HG02840 (cell line): ENCODE data around the gene TRAPPC1.

Experiments used
- ATAC-seq: cut with Tn5 transposase; IDR thresholded peaks from one replicate; pipeline ENCODE4 v1.9.1; 2021; ENCODE audit warnings: mild to moderate bottlenecking, moderate library complexity, moderate number of reproducible peaks; ENCODE audit not compliant: unreplicated experiment, low FRiP score

Gene TRAPPC1

DNA sequence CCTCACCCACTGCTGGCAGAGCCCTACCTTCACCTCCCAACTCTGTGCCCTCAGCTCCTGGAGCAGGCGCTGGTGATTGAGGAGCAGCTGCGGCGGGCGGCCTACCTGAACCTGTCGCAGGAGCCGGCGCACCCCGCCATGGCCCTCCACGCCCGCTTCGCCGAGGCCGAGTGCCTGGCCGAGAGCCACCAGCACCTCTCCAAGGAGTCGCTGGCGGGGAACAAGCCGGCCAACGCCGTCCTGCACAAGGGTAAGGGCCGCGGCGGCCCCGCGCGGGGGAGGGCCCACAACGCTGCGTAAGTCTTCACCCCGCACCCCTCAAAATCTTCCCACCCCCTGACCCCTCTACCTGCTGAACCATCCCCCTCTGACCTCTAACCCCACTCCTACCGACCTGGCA, 22.7 kb downstream of the TRAPPC1 start:
- no peak for ATAC-seq

DNA sequence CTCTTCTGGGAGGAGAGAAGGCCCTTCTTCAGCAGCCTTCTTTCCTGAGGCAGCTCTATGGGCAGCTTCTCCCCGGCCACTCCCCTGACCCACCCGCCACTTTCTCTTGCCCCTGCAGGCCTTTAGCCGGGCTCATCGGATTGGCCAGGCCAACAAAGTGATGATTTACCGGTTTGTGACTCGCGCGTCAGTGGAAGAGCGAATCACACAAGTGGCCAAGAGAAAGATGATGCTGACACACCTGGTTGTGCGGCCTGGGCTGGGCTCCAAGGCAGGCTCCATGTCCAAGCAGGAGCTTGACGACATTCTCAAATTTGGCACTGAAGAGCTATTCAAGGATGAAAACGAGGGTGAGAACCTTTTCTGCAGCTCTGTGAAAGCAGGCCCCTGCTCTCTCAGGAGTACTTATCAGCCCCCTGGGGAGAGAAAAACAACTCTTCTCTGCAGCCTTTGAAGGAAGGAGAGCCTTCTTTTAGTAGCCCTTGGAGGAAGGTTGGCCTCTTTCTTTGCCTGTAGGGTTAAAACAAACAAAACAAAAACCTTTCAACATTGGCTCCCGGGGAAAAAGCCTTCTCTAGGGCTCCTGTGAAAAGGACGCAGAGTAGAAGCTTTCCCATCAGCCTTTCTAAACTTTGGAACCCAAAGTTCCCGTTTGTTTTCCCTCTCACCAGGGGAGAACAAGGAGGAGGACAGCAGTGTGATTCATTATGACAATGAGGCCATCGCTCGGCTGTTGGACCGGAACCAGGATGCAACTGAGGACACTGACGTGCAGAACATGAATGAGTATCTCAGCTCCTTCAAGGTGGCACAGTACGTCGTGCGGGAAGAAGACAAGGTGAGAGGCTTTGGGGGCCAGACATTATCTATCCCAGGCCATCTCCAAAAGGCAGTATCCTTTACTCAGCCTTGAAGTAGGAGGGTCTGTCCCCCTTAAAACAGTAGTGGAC, 28.3 kb downstream of the TRAPPC1 start:
- ATAC-seq, result no peak

DNA sequence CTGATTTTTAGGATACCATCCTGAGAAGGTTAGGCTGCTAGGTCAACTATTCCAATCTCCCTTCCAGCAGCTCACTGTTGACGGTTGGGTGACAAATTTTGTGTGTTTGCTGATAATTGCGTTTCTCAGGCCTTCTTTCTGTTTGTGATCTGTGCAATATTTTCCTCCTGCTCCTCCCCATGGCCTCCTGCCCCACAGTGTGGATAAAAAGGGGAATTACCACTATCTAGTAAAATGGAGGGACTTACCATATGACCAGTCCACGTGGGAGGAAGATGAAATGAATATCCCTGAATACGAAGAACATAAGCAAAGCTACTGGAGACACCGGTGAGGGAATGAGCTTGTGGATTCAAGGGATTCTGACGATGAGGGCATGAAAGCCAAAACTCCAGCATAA, 34.0 kb downstream of the TRAPPC1 start:
- no peak for ATAC-seq

DNA sequence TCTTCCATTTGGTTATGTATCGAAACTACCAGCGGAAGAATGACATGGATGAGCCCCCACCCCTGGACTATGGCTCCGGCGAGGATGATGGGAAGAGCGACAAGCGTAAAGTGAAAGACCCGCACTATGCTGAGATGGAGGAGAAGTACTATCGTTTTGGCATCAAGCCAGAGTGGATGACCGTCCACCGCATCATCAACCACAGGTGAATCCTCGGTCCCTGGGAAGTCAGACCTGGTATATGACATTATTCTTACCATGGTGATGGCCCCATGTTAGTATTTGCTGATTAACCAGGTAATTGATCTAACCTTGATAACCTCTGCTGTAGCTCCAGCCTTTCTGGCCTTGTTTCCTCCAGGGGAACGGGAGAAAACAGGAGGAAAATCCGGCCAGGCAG, 34.7 kb downstream of the TRAPPC1 start:
- no peak for ATAC-seq

DNA sequence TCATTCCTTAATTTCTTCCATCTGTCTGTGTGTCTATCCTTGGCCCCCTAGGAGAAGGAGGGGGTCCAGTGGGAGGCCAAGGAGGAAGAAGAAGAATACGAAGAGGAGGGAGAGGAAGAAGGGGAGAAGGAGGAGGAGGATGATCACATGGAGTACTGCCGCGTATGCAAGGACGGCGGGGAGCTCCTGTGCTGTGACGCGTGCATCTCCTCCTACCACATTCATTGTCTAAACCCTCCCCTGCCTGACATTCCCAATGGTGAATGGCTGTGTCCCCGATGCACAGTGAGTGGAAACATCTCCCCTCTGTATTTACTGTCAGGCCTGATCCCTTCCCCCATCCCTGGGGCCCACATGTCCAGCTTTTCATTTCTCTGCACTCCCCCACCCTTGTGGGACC, 36.9 kb downstream of the TRAPPC1 start:
- no peak for ATAC-seq

DNA sequence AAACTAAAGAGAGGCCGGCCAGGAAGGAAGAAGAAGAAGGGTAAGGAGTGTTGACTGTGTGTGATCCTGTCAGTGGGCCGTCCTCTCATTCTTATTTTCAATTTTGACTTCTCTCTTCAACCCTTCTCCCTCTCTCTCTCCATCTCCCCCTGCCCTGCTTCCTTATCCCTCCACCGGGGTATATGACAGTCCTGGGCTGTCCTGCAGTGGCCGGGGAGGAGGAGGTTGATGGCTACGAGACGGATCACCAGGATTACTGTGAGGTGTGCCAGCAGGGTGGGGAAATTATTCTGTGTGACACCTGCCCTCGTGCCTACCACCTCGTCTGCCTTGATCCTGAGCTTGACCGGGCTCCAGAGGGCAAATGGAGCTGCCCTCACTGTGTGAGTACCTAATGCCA, 37.5 kb downstream of the TRAPPC1 start:
- no peak for ATAC-seq

DNA sequence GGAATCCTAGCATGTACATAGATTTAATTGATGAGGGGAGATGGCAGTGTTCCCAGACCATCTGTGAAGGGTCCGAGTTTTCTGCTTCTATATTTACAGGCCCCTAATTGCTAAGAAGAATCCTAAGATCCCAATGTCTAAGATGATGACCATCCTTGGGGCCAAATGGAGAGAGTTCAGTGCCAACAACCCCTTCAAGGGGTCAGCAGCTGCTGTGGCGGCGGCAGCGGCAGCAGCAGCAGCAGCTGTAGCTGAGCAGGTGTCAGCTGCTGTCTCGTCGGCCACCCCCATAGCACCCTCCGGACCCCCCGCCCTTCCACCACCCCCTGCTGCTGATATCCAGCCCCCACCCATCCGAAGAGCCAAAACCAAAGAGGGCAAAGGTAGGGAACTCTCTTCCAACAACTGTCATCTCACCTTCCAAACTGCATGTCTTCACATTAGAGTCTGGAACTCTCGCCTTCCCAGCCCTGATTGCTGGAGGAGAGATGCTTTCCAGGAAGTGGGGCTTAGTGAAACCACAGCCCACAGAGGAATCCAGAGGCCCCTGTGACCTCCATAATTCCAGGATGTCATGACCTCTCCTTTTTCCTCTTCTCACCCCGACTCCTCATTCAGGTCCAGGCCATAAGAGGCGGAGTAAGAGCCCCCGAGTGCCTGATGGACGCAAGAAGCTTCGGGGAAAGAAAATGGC, 38.4 kb downstream of the TRAPPC1 start:
- no peak for ATAC-seq

DNA sequence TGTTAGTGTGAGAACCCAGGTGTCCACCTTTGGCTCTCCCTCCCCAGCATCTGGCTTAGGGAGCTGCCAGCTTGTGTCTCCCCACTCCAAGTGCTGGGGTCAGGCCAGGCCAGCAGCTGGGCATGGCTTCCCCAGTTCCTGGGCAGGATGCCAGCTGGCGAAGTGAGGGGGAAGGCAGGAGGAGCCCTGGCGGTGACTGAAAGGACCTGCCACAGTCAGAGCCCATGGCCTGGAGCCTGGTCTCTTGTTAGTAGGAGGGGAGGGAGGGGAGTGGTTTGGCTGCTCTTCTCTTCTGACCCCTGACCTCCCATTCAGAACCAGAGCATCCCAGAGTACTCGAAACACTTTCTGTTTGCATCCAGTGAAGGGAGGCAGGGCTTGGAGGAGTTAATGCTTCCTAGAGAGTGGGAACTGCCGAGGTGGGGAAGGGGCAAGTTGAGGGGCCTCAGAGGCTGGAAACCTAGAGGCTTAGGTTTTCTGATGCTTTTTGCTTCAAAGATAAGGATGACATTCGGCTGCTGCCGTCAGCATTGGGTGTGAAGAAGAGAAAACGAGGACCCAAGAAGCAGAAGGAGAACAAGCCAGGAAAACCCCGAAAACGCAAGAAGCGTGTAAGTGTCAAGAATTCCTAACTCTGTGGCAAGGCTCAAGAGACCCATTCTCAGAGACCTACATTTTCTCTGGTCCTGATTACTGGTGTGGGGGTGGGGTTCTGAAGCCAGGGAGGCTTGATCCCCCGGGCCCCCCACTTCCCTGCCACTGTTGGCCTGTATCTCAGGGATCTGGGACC, 42.4 kb downstream of the TRAPPC1 start:
- no peak for ATAC-seq

DNA sequence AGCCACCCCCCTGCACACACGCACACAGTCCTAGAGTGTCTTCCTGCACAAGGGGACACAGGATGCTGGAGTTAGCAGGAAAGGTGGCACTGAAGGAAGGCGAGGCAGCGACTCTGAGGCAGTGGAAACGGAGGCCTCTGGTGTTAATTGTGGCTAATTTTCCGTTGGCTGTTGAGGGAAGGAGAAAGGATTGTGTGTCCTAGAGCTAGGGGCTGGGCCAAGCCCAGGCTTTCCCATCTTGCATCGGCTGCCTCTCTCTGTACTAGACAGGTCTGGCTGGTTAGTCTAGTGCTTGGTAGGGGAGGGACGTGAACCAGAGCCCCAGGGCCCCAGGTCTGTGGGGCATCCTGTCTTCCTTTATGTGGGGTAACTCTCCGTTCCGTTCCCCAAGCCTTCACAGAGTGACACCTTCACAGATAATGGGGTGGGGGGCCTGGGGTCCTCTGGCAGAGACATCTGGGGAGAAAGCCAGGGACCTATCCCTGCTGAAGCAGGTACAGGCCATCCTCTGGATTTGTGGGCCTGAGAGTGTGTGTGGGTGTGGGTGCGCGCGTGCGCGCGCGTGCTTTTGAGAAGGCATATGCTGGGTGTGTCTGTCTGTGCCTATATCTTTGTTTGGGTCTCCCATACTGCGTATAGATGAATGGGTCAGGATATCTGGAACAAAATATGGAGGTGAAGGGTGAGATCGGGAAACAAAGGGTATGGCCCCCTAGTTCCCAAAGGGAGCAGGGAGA, 43.4 kb downstream of the TRAPPC1 start, which contains the start of gene CHD3:
Gene CHD3, plus strand, starts transcription at position 606 of the 737 bp plus-strand sequence. CDS start 212 bp downstream, outside the sequence.
- ATAC-seq, result no peak

DNA sequence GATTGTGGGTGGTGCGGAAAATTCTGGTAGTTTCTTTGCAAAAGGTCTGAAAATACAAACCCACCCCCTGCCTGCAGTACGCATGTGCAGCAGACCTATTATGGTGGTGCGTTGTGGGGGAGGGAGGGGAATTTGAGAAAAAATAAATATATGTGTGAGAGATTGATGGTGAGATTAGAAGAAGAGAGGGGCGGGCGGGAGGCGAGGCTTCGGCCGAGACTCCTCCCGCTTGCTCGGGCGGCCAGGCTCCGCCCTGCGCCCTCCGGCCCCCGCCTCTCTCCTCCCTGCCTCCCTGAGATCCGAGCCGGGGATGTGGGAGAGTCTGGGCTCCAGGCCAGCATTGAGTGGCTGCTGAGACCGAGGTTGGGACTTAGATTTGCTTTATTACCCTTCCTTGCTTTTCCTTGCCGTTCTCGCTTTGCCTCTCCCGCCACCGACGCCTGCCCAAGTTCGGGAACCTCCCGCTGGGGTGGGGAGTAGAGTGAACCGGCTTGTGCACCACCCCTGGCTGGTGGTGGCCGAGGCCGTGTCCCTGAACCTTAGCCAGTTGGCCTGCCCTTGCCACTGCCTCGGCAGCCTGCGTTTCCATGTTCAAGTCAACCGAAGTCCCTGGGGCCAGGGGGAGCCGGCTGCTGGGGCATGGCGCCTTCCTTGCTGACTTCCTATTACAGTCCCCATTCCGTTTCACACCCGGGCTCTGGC, 44.1 kb downstream of the TRAPPC1 start:
- no peak for ATAC-seq

DNA sequence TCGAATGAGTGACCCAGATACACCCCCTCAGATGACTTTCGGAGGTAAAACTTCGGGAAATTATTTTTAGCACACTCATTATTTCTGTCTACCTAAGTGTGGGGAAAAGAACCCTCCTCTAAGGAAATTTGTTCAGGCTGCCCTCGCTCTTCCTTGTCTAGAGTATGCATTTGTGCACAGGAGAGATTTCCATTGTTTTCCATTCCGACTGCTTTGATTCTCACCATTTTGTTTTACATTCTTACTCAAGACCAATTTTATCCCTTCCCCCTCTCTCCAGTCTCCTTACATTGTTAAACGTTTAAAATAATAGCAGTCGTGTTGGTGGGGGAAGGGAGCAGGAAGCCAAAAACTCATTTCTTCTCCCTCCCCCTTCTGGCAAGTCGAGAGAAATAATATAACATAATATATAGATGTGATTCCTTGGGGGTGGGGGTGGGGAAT, 44.7 kb downstream of the TRAPPC1 start:
- no peak for ATAC-seq

DNA sequence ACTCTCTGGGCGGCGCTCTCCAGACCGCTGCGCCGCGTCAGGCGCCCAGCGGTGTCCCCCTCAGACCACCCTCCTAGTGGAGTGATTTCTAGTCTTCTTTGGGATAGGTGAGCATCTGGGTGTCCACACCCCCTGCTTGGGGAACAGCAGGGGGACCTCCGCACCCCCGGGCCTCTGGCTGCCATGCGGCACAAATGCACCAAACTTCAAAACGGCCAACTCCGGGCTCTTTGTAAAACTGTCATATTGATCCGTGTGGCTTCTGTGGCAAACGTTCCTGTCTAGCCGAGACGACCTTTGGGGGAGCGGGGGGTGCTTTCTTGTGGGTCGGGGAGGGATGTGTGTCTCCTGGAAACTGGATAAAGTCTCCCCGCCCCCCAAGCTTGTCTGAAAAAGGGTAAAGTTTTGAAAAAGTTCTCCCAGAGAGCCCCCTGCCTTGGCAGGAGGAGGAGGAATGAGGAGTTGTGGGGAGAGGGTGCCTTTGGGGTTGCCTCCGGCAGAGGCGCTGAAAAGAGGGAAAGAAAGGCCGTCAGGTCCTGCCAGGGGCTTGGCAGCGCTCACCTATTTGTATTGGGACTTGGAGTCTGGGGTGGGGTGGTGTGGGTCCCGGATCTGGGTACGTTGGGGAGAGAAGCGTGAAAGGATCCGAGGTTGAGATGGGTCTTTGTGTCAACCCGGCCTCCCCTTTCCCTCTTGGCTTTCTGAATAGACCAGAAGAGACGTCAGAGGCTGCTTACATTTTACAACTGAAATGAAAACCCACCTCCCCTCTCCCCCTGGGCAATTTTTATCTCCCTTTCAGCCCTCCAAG, 45.3 kb downstream of the TRAPPC1 start:
- no peak for ATAC-seq

DNA sequence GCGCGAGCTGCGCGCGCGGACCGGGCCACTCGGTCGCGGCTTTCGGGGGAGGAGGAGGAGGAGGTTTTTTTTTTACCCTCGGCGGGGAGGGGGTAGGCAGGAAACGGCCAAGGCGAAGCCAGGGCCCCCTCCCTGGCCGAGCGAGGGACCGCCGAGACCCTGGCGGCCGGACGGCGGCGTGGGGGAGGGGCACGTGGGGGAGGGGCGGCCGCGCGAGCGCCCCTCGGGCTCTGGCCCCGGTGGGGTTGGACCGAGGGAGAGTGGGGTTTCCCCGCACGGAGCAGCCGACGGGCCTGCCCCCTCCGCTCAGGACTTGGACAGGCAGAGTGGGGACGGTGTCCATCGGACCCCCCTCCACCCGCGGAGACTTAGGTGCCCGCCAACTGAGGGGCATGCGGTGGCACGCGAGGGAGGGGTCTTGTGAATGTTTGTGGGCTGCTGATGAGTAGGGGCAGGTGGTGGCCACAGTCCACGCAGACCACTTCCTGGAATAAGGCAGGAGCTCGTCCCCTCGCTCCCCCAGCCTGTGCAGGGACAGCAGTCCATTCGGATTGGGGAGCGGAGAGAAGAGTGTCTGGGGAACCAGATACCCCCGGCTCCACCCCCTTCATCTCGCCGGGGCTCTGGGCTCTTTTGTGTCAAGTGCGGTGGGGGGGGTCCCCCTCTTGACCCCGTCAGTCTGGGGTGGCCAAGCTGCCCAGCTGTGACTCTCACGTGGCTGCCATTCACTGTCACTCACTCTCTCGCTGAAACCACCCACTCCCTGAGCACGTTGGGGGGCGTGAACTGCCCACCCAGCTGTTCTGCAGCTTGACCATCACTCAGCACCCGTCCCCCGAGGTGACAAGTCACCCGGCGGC, 46.1 kb downstream of the TRAPPC1 start:
- no peak for ATAC-seq

DNA sequence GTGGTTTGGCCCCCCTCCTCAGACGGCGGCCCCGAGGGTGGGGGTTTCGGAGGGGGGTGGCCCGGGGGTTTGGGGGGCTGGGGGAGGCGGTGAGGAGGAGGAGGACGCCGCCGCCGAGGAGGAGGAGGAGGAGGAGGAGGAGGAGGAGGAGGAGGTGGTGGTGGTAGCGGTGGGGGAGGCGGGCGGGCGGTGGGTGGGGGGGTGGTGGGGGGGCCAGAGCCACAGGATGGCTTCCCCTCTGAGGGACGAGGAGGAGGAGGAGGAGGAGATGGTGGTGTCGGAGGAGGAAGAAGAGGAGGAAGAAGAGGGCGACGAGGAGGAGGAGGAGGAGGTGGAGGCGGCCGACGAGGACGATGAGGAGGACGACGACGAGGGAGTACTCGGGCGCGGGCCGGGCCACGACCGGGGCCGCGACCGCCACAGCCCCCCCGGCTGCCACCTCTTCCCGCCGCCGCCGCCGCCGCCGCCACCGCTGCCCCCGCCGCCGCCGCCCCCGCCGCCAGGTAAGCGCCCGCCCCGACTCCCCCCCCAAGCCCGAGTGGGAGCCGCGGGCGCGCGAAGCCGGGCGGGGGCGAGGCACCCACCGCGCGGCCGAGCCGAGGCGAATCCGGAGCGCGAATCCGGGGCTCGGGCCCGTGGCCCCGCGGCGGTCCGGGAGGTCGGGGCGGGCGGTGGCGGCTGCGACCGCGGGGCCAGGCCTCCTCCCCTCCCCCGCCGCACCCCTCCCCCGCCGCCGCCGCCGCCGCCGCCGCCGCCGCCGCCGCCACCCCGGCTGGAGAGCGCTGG, 47.0 kb downstream of the TRAPPC1 start:
- ATAC-seq, result no peak

DNA sequence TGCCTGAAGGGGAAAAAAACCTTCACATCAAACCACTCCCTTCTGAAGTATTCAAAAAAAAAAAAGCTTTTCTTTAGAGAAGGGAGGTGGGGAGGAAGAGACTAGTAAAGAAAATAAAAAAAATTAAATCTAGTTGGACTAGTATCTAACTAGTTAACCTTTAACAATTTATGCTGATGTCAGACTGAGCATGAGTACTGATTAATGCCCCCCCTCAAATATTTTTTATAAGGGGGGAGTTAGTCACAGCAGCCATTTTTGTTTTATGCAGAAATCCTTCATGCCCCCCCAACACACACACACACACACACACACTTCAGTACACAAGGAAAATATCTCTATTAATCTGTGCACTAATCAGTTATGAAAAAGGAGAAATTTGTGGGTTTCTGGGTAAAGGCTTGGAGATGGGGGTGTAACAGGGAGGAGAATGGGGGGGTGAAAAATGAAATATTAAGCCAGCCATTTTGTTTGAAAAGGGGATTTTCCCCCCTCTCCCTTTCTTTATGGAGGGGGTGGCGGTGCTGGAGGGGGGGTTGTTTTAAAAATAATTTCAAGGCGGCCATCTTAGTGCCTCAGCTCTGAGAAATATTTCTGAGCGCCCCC, 47.9 kb downstream of the TRAPPC1 start:
- no peak for ATAC-seq

DNA sequence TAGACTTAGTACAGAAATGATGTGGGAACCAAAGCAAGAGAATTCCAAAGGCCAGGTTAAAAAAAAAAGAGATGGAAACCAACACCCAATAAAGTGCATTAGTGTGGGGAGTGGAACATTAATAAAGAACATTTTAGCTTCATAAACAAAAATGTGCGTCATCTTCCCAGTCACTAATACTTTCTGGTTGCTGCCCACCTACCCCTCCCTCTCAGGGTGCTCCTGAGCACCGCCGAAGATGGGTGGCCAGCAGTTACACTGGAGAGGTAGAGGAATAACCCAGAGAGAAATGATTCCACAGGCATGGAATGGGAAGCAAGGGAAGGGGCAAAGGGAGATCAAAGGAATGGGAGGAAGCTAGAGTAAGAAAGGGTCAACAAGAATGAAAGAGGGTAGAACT, 49.1 kb downstream of the TRAPPC1 start:
- no peak for ATAC-seq

DNA sequence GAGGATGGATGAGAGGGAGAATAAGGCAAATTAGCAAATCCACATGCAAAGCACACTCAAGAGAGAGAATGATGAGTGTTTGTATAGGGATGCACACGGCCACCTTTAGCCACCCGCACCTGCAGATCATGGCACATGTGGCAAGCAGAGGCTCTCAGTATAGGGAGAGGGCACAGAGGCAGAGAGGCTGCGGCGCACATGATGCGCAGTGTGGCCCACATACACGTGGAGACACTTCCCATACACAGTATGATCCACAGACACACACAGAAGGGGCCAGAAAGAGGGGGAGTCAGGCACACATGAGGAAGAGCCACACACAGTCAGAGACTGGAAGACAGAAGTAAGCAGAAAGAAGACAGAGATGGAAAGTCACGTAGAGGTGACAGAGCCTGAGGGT, 49.7 kb downstream of the TRAPPC1 start:
- no peak for ATAC-seq
